ENCODE results near the gene MAP4K4.
A peak's percentile ranks its signal among the peaks of the same experiment; 100 is the strongest.

The MAP4K4 gene

DNA sequence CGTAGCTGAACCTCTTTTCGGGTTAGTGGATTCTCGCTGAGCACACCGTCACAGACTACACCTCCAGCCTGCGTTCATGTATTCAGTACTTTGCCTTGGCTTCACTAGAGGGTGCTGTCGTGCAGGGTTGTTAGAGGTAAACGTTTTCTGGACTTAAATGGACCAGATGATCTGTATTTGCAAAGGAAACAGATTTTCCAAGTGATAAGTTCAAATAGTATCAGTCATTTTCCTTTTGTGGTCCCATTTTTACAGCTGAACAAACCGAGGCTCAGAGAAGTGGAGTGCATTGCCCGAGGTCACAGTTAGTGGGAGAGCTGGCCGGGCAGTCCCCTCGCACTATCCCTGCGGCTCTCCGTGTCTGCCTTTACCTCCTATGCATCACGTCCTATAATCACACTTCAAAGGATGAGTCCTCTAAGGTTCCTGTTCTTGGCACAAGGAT is 125.9 kb downstream of the MAP4K4 start:
- TF ChIP-seq CTCF (IDR thresholded peaks at IDR 0.05; ENCODE audit: low read depth, low read length) = peak; percentile 58
- H3K4me3 ChIP-seq (ENCODE audit: low read depth, low read length) = no peak overlapping the region

GRCh38 chr2:101823859-101824258 is 126.4 kb downstream of the MAP4K4 start:
- no peak overlapping the region for H3K4me3 ChIP-seq (ENCODE audit: low read depth, low read length)
- TF ChIP-seq CTCF (IDR thresholded peaks at IDR 0.05; ENCODE audit: low read depth, low read length) = no peak

- TF ChIP-seq CTCF (IDR thresholded peaks at IDR 0.05; ENCODE audit: low read depth, low read length) = no peak
- no peak overlapping the region for H3K4me3 ChIP-seq (ENCODE audit: low read depth, low read length)
Observed at GRCh38 chr2:101826716-101827115, 129.2 kb downstream of the MAP4K4 start.

DNA sequence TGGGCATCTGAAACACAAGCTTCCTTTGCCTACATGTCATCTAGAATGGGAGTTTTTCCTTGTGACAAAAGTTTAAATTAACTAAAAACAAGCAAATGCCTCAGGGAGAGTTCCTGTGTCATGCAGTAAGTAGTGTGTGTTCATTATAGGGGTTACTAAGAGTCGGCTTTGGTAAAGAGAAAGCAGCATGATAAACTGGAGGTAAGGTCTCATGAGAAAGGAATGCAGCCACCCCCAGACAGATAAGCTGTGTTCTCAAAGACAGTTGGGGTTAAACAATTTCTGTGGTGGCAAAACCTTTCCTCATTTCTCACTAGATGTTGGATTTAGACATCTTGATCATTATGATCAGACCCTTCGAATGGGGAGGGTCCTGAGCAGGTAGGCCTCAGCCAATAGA is 129.7 kb downstream of the MAP4K4 start:
- peak overlapping the region; percentile 25; the same call in 1 of the 2 replicates for H3K4me3 ChIP-seq (ENCODE audit: low read depth, low read length)
- no peak for TF ChIP-seq CTCF (IDR thresholded peaks at IDR 0.05; ENCODE audit: low read depth, low read length)

- H3K4me3 ChIP-seq (ENCODE audit: low read depth, low read length) = no peak overlapping the region
- TF ChIP-seq CTCF (IDR thresholded peaks at IDR 0.05; ENCODE audit: low read depth, low read length) = no peak
Observed at GRCh38 chr2:101828257-101828656, 130.8 kb downstream of the MAP4K4 start.

- no peak for TF ChIP-seq CTCF (IDR thresholded peaks at IDR 0.05; ENCODE audit: low read depth, low read length)
Observed at GRCh38 chr2:101828673-101829334, 131.3 kb downstream of the MAP4K4 start.

DNA sequence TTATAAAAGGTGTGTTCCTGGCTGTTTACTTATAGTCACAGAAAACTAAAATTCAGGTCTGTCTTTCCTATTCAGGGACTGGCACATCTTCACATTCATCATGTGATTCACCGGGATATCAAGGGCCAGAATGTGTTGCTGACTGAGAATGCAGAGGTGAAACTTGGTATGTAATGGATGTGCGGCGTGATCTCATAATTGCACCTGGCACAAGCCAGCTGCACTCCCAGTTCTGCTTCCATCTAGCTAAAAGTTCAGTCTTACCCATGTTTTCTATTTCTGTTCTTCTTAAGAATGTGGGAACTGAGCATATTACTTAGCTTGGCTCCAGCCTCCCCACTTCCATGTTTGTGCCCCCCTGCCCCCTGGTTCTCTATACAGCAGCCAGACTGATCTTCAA is 131.9 kb downstream of the MAP4K4 start:
- no peak overlapping the region for H3K4me3 ChIP-seq (ENCODE audit: low read depth, low read length)
- TF ChIP-seq CTCF (IDR thresholded peaks at IDR 0.05; ENCODE audit: low read depth, low read length) = no peak

More at GRCh38 chr2:101828673-101829334, 131.3 kb downstream of the MAP4K4 start:
- no peak overlapping the region for H3K4me3 ChIP-seq (ENCODE audit: low read depth, low read length)
